NCI-H2029 (cell line): Measurements from ENCODE around the gene BCKDHB.
A peak's percentile ranks its signal among the peaks of the same experiment; 100 is the strongest.

Source experiments
- DNase-seq: peaks from one replicate; lab custom pipeline; 2025; lab: John Stamatoyannopoulos, UW

The BCKDHB gene

DNA sequence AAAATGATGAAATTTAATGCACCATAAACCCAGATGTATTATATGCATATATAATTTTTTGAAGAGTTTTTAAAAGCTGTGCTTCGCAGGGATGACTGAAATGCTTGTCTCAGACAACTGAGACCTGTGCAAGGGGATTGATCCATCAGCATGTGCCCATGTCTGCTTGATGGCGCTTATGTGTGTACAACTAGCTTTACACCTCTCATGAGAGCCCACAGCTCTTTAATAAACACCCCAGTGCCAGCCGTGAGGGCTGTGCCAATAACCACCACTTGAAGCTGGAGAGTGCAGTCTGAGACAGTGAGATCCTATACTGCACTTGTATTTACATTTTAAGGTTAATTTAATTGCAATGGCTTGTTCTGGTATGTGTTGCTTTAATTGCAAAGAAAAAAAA lies 225.5 kb downstream of the BCKDHB start:
- DNase-seq, result peak; percentile 77

DNA sequence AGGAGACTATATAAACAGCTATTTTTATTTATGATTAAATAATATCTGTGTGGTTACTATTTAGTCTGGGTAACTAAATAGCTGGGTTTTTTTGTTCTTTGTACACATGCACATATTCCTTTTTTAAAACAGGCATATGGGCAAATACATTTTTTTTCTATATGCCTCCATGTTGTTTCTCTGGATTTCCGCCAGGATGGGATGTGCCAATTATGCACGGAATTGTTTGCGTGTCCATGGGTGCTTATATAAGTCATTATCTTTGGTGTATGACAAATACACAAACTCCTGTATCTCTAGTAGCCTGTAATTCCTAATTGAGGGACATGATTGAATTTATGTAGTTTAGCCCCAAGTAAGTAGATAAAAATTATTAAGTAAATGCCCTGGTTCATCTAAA lies 226.9 kb downstream of the BCKDHB start:
- no peak for DNase-seq

DNA sequence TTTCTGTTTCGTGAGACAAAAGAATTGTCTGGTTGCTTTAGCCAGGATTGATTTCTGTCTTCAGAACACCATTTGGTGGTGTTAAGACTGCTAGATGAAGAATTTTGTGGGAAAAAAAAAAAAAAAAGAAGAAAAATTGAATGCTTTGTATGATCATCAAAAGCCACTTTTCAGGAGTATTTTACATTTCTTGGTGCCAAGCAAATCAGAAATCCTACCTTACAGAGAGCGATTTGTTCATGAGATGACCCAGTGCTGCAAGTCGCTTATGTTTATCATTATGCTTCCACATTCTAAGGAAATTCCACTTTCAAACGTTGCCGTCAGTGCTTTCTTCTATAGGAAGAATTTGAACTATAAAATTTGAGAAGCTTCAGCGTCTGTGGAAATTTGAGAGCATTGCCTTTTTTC lies 228.7 kb downstream of the BCKDHB start:
- no peak for DNase-seq

DNA sequence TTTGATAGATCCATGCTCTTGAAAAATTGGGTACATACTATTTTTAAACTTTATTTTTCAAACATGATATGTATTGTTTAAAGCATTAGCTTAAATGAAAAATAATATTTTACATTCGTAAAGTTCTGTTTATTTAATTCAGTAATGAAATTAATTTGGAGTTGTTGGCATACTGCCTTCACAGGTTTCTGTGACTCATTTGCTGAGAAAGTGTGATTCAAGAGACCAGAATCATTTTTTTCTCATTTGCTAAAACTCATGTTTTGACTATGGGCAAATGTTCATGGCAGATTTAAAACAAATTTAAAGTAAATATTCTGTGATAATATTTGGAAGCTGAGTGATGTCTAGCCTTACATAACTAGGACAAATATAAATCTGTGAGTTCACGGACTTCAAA lies 230.4 kb downstream of the BCKDHB start:
- no peak for DNase-seq

DNA sequence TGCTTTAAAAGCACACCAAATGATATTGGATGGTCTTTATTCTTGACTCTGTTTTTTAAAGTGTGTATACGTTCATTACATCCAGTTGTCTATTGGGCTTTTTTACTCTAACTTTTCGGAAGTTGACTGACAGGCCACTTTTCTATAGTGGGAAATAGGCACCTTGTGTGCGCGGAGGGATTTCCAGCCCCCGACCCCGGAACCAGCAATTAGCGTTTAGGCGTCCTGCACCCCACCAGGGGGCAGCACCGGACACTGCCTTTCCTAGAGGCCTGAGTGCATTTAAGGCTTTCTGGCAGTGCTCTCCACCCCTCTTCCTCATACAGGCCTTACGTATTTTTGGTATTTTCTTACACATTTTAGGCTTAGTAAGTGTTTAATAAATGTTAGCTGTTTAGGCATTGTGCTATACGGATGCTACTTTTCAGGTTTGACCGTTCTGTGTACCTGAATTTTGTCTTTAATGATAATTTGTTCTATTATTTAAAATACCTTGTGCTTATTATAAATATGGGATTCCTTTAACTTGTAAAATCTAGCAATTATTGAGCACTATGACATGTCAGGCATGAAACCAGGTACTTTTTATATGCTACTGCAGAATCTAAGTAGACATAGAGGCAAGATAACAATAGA lies 231.8 kb downstream of the BCKDHB start:
- DNase-seq, result peak; percentile 27

DNA sequence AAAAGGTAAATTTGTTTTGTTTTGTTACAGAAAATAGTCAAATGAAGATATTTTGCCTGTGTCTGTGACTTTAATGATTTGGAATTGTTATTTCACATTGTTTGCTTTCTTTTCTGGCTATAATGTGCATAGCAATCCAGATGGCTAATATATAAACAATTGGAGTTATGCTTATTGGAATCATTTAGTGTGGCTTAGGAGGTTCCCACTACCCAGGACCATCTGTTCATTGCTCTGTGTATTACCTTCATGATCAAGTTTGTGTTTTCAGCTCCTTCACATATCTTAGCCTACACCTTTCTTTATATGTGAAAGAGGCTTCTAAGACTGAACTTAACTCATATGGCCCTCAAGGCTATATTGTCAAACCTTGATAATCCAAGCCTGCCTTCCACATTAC lies 232.9 kb downstream of the BCKDHB start:
- no peak for DNase-seq

DNA sequence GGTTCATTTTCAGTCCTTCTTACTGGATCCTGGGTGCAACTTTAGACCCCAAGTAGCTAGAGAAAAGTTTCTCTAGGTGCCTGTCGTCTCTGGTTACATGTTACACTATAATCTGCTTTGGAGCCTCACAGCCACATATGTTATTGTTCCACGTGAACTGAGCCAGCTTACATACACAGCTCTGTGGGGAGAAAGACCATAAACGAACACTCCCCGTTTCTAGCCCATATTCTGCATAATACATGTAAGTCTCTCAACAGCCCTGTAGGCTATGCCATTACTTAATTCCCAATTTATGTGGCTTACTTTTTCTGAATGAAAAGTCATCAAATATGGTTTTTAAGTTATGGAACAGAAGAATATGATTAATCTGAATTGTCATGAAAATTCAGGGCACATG lies 233.8 kb downstream of the BCKDHB start:
- no peak for DNase-seq

DNA sequence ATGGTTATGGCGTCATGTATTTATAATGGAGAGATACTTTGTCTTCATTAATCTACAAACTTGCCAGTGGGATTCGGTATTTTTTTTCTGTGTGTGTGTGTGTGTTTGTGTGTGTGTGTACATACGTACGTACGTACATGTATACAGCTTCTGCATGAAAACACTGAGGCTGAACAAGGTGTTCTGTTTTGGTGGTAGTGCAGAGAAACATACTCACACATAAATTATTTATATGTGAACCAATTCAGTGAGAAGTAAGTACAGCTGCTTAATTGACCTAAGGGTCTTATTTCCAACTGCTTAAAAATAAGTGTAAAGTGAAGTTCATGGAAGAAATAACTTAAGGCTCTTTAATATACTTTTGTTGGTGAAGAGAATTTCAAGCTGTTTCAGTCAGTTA lies 234.2 kb downstream of the BCKDHB start:
- no peak for DNase-seq

DNA sequence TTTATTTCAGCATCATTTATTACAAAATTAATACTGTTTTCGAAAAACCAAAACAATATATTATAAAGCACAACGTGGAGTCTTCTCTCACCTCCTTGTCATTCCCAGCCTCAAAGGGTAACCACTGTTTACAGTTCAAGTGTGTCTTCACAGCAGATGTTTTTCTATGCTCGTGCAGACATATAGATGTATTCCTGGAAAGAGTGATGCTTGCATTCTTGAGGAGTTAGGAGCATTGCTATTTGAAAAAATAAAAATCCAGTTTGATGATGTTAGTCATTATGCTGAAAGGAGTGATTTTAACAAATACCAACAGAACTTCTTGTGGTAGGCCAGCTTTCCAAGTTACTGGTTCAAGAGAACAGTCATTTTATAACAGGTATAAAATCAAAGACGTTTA lies 234.9 kb downstream of the BCKDHB start:
- DNase-seq, result no peak

DNA sequence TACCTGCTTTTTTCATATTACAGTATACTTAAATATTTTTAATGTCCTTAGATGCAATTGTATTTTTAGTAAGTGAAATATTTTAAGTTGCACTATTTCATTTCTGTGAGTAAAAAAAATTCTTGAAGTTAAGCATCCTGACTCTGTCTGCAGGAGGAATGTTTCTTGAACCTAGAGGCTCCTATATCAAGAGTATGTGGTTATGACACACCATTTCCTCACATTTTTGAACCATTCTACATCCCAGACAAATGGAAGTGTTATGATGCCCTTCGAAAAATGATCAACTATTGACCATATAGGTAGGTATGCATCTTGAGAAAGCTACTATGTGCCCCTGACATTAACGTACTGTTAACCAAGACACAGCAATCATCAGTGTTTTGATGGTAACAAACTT lies 237.0 kb downstream of the BCKDHB start:
- no peak for DNase-seq

DNA sequence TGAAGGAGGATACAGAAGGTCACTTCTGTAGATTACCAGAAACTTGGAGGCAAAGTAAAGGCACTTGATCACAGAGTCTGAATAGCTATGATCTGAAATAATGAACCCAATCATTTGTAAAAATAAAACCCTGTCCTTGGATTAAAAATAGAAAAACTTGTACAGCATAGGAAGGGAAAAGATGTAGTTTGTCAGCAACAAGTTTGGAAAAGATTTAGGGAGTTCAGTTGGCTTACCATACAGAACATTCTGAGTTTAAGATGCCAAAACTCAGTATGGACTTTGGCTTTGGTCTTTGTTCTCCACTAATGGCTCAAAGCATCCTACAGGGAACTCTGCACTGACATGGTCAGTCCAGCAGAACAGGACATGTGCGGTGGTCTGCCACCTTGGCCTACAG lies 240.6 kb downstream of the BCKDHB start:
- DNase-seq, result no peak

DNA sequence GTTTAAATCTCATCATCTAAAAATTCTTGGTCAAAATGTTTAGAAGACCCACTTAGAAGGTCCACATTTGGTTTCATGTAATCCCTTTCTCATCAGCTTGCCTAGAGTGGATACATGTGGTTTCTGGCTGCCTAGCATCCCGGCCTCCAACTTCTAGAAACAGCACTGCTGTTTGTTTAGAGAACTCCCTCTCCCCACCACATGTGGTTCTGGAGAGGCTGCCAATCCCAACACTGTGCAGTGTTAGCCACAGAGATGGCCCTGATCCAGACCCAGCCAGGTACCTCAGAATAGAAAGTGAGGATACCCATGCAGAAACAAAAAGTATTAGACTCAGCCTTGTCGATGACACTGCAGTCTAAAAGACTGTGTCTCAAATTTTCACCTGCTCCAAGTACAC lies 241.8 kb downstream of the BCKDHB start:
- DNase-seq, result no peak

DNA sequence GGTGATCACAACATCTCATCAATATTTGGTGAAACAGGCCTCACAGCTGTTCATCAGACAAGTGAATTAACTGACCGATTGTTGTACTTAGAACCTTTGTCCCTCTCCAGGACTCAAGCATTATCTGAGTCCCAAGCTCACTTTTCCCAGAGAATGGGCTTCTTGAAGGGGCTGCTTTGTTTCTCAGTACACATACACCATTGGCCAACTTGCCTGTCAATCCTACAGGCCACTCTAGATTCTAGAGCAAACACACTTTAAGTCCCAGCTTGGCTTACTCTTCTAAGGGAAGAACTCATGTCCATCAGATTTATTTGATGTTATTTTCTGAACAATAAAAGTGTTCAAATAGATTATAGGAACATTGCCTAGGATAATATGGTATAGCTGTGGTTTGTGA lies 249.5 kb downstream of the BCKDHB start:
- DNase-seq, result no peak

DNA sequence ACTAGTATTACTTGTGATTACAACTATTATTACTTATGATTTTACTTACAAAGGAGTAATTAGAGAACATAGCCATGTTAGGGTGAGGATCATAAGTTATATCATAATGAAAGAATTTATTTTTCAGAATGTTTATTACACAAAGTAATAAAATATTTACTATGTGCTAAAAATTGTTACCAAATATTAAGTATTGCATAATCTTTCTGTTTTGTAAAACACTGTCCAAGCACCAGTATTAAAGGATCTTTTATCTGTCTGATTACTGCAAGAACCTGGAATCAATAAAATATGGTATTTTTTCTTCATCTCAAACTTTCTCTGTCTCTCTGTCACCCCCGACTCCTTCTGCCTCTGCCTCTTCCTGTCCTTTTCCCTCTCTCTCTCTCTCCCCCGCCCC lies 250.1 kb downstream of the BCKDHB start:
- DNase-seq, result no peak

DNA sequence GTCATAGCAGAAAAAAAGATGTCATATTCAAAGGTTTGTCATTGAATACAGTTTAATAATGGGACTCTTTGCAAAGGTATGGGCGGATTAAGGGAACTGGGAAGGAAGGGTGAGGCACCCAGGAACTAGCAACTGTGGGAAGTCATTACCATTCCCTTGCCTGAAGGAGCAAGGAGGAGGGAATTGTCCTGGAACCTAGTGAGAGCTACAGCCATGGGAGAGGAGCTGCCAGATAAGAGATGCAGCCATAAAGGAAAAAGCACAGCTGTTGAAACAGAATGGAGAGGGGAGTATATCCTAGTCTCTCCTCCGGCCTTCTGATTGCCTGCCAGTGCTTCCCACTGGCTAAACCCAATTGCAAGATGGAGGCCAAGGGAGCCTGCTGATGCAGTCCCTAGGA lies 250.6 kb downstream of the BCKDHB start:
- no peak for DNase-seq

DNA sequence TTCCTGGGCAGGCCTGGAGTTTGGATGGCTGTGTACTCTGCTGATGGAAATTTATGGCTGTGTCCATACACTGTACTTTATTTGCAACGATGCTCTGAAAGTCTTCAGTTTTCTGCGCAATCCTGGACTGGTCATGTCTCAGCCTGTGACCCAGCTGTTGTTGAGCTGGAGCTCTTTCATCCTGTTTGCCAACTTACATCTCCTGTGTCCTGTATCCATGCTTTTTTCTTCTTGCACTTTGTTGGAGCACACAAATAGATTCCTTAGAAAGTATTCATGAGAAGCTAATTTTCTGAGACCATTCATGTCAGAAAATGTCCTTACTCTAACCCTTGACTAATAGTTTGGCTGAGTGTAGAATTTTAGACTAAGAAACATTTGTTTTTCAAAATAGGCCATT lies 251.2 kb downstream of the BCKDHB start:
- no peak for DNase-seq

DNA sequence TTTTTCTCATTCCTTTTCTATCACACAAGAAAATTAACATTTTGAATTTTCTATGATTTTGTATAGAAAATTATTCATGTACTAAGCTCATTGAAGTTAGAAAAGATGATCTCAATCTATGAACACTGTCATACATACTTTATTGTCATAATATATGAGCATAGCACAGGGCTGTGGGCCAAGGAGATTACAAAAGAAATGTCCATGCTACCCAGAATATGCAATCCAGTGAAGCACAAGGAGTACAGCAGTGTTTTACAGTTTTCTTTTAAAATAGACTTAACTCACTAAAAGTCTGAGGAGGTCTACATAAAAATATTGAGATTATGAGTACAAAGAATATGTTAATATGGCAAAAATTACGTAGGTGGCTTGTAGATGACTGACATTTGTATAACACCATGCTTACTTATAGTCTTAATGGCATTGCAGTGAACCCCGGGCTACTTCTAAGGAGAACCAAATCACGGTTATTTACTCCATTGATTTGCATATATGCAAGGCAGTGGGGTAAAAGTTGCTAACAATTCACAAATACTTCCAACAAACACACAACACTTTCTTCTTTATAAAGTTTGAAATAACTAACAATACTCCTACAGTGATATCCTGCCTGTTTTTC lies 257.1 kb downstream of the BCKDHB start:
- no peak for DNase-seq

DNA sequence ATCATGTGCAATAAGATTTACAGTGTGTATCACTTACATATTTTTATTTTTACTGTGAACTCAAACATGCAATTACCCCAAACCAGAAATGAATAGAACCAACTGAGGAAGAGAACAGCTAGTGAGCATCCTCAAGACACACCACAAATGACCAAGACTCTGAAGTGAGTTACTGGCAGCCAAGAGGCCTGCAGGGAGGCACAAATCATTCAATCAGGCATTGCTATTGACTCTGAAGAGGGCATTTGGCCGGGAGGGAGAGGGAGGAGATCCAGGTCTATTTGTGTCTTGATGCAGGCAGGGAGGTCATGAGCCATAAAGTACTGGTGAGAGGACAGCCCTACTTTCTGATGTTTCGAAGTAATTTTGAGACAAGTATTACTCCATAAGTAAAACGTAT lies 257.7 kb downstream of the BCKDHB start:
- DNase-seq, result no peak

DNA sequence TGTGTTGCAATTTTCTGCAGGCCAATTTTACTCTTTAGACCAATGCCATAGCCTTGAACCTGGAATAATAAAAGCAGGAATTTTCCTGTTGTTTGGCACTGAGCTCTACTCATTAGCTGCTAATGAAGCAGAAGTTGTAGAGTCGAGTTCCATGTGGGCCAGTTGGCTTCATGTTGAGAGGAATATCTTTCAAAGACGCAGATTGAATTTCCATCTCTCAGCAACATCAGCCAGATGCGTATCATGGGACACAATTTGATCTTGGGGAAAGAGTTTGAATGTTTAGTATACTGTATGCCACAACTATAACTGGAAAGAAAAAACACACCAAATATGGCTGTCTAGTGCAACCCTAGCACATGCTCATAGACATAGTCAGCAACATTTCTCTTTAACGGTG lies 259.6 kb downstream of the BCKDHB start:
- DNase-seq, result no peak

DNA sequence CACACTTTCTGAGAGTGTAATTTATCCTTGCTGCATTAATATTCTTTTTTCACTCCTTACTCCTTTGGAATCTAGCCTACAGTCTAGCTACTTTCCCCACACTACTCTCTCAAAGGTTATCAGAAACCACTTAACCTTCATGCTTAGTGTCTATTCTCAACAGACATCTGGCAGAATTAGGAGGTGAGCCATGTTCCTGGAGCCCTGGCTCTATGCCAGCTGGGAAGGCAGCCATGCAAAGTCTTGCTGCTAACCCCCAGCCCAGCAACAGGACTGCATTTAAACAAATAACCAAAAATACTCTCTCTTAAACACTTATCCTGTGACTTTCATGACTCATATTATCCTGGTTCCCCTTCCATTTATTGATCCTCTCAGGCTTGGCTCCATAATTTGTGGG lies 260.2 kb downstream of the BCKDHB start:
- peak; percentile 73 for DNase-seq

DNA sequence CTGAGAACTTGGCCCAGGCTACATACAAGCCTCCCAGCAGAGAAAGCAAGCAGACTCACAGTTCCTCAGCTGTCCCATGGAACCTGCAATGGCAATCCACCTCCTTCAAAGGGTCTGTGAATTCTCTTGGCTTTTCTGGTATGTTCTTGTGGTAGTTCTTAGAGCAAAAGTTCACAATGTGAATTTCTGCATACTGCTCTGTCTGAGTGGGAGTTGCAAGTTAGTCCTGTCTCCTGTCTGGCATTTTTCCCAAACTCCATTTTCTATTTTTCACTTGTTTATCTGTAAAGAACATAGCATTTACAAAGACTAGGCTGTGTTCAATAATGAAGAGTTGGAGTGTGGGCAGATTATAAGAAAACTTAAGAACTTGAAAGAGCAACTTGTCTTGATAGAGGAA lies 269.9 kb downstream of the BCKDHB start:
- no peak for DNase-seq

DNA sequence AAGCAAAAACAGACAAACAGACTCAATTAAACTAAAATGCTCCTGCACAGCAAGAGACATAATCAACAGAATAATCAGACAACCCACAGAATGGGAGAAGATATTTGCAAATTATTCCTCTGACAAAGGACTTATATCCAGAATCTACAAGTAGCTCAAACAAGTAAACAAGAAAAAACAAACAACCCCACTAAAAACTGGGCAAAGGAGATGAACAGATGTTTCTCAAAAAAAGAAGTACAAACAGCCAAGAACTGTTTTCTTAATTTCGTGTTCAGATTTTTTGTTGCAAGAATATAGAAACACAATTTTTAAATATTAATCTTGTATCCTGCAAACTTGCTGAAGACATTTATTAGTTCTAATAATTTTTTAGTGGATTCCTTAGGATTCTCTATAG lies 274.1 kb downstream of the BCKDHB start:
- no peak for DNase-seq

DNA sequence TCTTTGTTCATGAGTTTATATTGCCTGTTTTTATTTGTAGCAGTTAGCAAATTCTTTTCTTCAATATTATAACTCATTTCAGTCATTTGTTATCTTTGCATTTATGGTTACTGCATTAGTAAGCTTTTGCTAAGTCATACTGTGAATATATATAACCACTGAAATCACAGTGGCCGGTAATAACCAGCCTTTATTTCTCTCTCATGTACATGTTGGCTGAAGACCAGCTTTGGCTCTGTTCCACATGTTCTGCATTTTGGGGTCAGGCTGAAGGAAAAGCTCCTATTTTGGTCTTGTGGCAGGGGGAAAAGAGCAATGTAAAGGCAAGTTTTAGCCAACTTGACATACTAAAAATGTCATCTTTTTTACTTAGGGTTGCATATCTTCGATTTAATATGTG lies 276.3 kb downstream of the BCKDHB start:
- no peak for DNase-seq

DNA sequence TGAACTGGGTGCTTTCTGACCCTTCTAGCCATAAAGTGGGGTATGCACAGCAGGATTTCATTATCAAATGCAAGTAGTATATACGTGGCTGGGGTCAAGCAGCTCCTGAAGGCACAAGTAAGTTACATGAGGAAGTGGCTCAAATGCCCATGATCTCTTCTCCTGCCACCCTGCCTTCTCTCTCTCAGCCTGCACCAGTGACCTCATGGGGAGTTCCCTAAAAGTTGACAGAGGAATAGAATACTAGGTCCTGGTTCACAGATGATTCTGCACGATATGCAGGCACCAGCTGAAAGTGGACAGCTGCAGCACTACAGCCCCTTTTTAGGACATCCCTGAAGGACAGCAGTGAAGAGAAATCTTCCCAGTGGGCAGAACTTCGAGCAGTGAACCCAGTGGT lies 282.0 kb downstream of the BCKDHB start:
- no peak for DNase-seq
